Activated CD4-positive, alpha-beta memory T cell treated with anti-CD3 and anti-CD28 coated beads, Interleukin-2, amount 10 ng/mL, durations not matched to agents 7 days and 5 days (primary cell): ENCODE results near the gene TAF8. TPM values are rescaled to one million over a fixed set of nuclear protein-coding genes. Genes with fewer than 3 reads are reported as not detected.

Source experiments
- CTCF ChIA-PET: fragments of 350-600 bp; sonication (Branson Sonifier 250); formaldehyde crosslinking; loops from one replicate; lab custom pipeline; 2021; ENCODE audit warnings: antibody characterized with exemption, inconsistent platforms; lab: Charles Lee
- POLR2A ChIA-PET: fragments of 350-600 bp; sonication (Branson Sonifier 250); formaldehyde crosslinking; loops from one replicate; lab custom pipeline; 2021; ENCODE audit warnings: antibody characterized with exemption; lab: Charles Lee
- DNase-seq: peaks from one replicate; pipeline ENCODE4 v3.0.0-alpha.2; 2020
- H3K27ac Mint-ChIP-seq: one replicate; pipeline ENCODE4 v1.8.0; 2021; ENCODE audit warnings: mild to moderate bottlenecking, mixed read lengths
- H3K27me3 Mint-ChIP-seq: one replicate; pipeline ENCODE4 v1.8.0; 2021; ENCODE audit warnings: mixed read lengths
- H3K36me3 Mint-ChIP-seq: one replicate; pipeline ENCODE4 v1.8.0; 2021; ENCODE audit warnings: low read depth, mixed read lengths
- H3K4me1 Mint-ChIP-seq: one replicate; pipeline ENCODE4 v1.8.0; 2021; ENCODE audit warnings: mixed read lengths
- H3K4me3 Mint-ChIP-seq: one replicate; pipeline ENCODE4 v1.8.0; 2021; ENCODE audit warnings: mild to moderate bottlenecking, mixed read lengths
- H3K9me3 Mint-ChIP-seq: one replicate; pipeline ENCODE4 v1.8.0; 2021; ENCODE audit warnings: mixed read lengths
- total RNA-seq, 2 experiments: library from RNA; stranded (reverse); gene quantifications; one replicate each; pipeline ENCODE4 v1.2.3, GENCODE V29; 2021

TAF8 gene
- total RNA-seq, 2 experiments from 2014 or later: 48.0 to 55.1 TPM

DNA sequence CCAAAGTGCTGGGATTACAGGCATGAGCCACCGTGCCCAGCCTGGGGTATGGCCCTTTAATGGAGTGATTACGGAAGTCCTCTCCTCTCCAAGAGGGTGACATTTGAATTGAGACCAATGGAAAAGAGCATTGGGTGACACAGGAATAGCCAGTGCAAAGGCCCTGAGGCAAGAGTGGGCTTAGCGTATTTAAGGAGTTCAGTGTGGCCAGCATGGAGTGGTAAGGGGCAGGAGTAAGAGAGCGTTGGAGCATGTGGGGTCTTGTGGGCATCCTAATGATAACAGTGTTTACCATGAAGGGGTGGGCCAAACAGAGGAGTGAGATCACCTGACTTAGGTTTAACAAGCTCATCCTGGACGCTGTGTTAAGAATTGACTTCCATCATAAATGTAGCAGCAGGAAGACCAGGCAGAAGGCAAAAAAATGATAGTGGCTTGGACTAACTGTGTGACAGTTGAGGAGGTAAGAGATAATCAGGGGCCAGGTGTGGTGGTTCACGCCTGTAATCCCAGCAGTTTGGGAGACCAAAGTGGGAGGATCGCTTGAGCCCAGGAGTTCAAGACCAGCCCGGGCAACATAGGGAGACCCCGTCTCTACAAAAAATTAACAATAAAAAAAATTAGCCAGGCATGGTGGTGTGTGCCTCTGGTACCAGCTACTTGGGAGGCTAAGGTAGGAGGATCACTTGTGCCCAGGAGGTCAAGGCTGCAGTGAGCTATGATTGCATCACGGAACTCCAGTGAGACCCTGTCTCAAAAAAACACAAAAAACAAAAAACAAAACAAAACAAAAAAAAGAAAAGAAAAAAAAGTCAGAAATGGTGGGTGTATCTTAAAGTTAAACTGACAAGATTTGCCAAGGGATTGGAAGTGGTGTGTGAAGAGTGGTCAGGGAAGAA is 40.7 kb downstream of the TAF8 start:
- no peaks in the 10 kb centered on the region for H3K9me3 Mint-ChIP-seq
- H3K27ac Mint-ChIP-seq: no peak overlapping the region
- no peak for DNase-seq
- no peaks in the 10 kb centered on the region for H3K4me1 Mint-ChIP-seq
- no peak overlapping the region for H3K4me3 Mint-ChIP-seq
- H3K27me3 Mint-ChIP-seq: no peaks in the 10 kb centered on the region
- ChIA-PET CTCF (interaction anchor here (1.0 to 2.9 kb wide), 2 partner anchors 9 to 13 kb away, joined by 3 to 13 read pairs; no protein-coding TSS in a partner anchor), POLR2A (no interaction called here)
- H3K36me3 Mint-ChIP-seq: no peaks in the 10 kb centered on the region

DNA sequence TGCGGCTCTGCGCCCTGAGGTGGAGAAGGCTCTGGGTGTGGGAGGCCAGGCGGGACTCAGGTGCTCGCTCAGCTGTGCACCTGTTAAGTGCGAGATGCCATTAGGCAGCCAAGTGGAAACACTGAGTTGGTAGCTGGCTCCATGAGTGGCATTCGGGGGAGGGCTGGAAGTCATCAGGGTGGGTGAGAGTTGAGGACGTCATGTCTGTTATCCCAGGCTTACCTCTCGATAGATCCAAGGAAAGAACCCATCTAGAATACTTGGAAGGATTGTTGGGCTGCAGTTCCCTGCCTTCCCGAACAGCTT is 41.3 kb downstream of the TAF8 start:
- Mint-ChIP-seq H3K27me3 (no peaks in the 10 kb centered on the region), H3K4me3 (no peak overlapping the region), H3K9me3 (no peaks in the 10 kb centered on the region), H3K4me1 (no peaks in the 10 kb centered on the region), H3K36me3 (no peaks in the 10 kb centered on the region), H3K27ac (no peak overlapping the region)
- DNase-seq: no peak
- CTCF ChIA-PET: interaction anchor here (1.0 to 3.7 kb wide), 3 partner anchors 8 to 13 kb away, joined by 3 to 30 read pairs (median 13); no protein-coding TSS in a partner anchor
- POLR2A ChIA-PET: no interaction called here

DNA sequence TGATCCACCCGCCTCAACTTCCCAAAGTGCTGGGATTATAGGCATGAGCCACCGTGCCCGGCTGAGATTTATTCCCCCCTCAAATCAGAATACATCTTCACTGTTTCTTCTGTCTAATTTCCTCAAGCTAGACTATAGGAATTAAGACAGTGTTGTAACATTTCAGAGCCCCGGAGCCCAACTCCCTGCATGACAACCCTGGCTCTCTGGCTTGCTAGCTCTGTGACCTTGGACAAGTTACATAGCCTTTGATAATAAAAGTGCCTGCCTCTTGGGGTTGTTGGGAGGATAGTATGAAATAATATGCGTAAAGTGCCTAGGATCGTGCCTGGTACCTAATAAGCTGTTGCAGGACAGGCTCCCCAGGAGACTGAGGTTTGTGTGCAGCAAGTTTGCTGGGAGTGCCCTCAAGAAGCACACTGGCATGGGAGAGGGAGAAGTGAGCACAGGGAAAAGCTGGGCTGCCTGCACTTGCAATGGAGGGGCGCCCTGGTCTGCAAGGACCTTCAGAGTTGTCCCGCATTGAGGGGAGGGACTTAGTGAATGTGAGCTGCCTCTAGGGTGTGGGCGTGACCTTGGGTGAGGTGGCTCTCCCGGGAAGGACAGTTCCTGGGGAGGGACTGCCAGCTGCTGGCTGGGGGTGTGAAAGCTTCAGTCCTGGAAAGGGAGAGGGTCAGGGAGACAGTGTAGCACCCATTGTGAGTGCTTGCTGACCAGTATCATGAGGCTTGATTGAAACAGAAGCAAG is 43.4 kb downstream of the TAF8 start:
- Mint-ChIP-seq H3K4me3 (no peak overlapping the region), H3K27me3 (no peaks in the 10 kb centered on the region), H3K36me3 (no peaks in the 10 kb centered on the region), H3K4me1 (peaks cover 8% of the 10 kb centered on the region), H3K27ac (no peak overlapping the region), H3K9me3 (no peaks in the 10 kb centered on the region)
- ChIA-PET CTCF (interaction anchor here (0.9 to 3.7 kb wide), 3 partner anchors 10 to 454 kb away, joined by 3 to 30 read pairs (median 3); no protein-coding TSS in a partner anchor), POLR2A (no interaction called here)
- no peak for DNase-seq

DNA sequence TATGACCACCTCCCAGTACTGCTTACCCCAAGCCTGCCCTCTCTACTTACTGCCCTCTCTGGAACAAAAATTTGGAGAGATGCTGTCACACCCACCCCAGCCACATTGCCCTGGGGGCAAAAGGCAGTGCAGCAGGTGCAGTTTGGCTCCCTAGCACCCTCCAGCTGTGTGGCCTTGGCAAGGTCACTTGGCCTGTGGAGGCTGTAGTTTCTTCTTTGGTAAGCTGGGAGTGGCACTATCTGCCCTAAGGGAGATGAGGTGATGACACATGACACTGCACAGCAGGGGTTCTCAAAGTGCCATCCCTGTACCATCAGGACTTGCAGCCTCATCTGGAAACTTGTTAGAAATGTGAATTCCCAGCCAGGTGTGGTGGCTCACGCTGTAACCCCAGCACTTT is 44.8 kb downstream of the TAF8 start:
- no peaks in the 10 kb centered on the region for H3K27me3 Mint-ChIP-seq
- no peaks in the 10 kb centered on the region for H3K9me3 Mint-ChIP-seq
- no peak overlapping the region for H3K27ac Mint-ChIP-seq
- no peaks in the 10 kb centered on the region for H3K36me3 Mint-ChIP-seq
- DNase-seq: no peak
- H3K4me3 Mint-ChIP-seq: no peak overlapping the region
- peaks cover 21% of the 10 kb centered on the region for H3K4me1 Mint-ChIP-seq
- POLR2A ChIA-PET: no interaction called here
- CTCF ChIA-PET: interaction anchor here (3.7 kb wide), 1 partner anchor 9 kb away, joined by 30 read pairs; no protein-coding TSS in a partner anchor

DNA sequence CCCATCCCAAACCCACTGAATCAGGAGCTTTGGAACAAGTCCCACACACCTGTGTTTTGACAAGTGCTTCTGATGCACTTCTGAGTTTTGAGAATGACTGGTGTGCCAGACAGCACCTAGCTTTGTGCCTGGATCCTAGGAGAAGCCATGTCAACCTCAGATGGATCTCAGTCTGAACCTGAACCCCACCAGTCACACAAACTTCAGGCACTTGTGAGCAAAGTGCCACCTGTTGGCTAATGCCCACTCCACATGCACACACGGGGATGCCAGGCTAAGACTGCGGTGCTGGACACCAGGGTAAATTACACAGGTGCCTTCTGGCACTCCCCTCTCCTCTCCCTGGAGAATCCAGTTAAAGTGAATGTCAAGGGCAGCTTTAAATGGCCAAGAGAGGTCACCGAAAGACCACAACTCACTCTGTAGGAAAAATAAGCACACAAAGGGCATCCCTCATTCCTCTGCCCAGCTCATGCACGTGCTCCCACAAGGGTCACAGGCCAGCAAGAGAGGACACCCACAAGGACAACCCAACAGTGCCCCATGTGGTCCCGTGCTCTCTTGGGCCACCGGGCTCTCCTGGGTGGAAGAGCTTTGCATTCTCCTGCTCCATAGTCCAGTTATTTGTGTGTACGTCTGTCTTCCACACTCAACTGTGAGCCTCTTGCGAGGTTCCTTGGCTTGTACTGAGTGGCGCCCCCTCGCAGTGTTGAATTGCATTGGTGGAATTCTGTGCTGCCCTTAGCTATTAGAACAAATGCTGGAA is 45.6 kb downstream of the TAF8 start:
- no peak for DNase-seq
- H3K4me3 Mint-ChIP-seq: no peak overlapping the region
- ChIA-PET POLR2A (interaction anchor here (0.6 kb wide), 1 partner anchor 138 kb away, joined by 3 read pairs; no protein-coding TSS in a partner anchor), CTCF (interaction anchor here (0.8 to 1.1 kb wide), 4 partner anchors 8 to 72 kb away, joined by 3 to 5 read pairs (median 4); no protein-coding TSS in a partner anchor)
- no peak overlapping the region for H3K27ac Mint-ChIP-seq
- peaks cover 28% of the 10 kb centered on the region for H3K4me1 Mint-ChIP-seq
- H3K9me3 Mint-ChIP-seq: no peaks in the 10 kb centered on the region
- no peaks in the 10 kb centered on the region for H3K27me3 Mint-ChIP-seq
- H3K36me3 Mint-ChIP-seq: no peaks in the 10 kb centered on the region

DNA sequence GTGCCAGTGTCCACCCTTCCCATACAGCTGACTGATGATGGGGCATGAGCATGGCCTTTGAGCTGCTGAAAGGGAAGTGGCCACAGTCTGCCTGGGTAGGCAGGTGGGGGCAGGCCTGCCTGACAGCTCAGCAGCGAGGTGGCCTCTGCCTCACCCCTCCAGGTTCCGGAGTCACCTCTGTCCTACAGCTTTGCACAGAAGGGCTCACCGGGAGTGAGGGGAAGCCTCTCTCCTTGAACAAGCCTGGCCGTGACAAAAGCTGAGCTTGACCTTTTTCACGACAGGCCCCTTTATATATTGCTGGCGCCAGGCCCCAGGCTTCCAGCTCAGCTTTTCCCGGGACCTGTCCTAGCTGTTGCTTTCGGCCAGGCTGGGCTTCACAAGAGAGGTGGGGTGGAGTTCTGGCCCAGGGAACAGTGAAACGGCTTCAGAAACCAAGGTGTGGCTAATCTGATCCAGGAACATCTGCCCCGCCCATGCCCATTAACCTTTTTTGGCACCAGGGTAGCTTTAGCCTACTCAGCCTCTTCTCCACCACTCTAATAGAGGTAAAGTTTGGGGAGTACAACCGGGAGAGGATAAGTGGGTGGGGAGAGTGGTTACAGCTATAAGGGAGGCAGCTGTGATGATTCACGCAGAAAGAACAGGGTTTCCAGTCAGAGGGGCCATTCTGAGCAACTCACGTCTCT is 49.2 kb downstream of the TAF8 start:
- peak; percentile 40 for DNase-seq
- Mint-ChIP-seq H3K27ac (peak overlapping the region; percentile 94), H3K4me3 (peak overlapping the region; percentile 3), H3K4me1 (peaks cover 55% of the 10 kb centered on the region), H3K9me3 (no peaks in the 10 kb centered on the region), H3K27me3 (no peaks in the 10 kb centered on the region), H3K36me3 (no peaks in the 10 kb centered on the region)
- ChIA-PET CTCF (interaction anchor here (0.6 to 1.8 kb wide), 12 partner anchors 8 to 559 kb away, joined by 3 to 5 read pairs (median 4); partner anchors contain the start of gene TOMM6), POLR2A (interaction anchor here (1.0 to 1.9 kb wide), 3 partner anchors 11 to 50 kb away, joined by 3 to 7 read pairs (median 5); partner anchors contain the start of gene TAF8)

DNA sequence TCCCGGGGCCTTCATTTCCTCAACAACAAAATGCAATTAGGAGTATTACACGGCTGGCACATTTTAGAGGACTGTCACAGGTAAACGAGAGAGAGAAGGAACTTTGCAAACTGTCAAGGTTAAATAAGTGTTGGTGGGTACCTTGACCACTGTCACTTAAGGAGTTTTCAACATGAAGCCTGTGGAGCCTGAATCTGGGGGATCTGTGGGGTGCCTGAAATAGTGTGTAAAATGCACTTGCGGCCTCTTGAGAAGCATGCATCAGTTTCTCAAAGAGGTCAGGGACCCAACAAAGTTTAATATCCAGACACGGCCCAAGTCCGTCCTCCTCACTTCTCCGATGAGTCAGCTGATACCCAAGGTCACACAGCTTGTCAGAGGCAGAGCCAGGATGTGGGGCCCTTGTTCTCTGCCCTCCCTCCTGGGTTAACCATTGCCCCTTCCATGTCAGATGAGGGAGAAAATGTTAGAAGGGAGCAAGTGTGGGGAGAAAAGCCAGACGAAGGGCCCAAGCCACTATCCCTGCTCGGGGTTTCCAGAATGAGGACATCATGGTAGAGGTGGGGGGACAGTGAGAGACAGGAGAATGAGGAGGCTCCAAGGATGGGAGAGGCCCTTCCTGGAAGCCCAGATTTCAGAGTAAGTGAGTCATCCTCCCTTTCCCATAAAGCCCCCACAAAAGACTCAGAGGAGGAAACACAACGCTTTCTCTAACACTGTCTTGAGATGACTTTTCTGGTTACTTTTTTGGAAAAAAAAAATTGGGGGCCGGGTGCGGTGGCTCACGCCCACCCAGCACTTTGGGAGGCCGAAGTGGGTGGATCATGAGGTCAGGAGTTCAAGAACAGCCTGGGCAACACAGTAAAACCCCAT is 49.9 kb downstream of the TAF8 start:
- ChIA-PET CTCF (interaction anchor here (0.7 to 1.8 kb wide), 12 partner anchors 9 to 447 kb away, joined by 3 to 5 read pairs (median 4); partner anchors contain the start of gene TOMM6), POLR2A (interaction anchor here (1.9 kb wide), 1 partner anchor 50 kb away, joined by 7 read pairs; the partner anchor contains the start of gene TAF8)
- Mint-ChIP-seq H3K4me3 (peak overlapping the region; percentile 33), H3K9me3 (no peaks in the 10 kb centered on the region), H3K36me3 (no peaks in the 10 kb centered on the region), H3K27ac (peak overlapping the region; percentile 94), H3K27me3 (no peaks in the 10 kb centered on the region), H3K4me1 (peaks cover 55% of the 10 kb centered on the region)
- DNase-seq: peak; percentile 52

DNA sequence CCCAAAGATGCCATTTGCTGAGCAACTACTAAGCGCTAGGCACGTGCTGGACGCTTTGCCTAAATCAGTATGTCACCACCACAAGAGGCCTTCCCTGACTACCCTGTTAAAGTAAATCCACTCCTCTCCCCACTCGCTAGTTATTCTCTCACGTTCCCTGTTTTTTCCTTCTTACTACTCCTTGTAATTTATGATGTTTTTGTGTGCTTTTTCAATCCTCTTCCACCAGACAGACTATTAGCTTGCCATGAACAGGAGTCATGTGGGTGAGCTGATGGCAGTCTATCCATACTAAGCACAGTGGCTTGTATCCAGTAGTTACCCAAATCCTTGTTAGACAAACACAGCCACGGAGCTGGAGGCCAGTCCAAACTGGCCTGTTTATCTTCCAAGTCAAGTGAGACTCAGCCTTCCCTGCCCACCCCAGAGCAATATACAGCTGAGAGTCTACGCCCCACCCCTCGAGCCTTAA is 50.9 kb downstream of the TAF8 start:
- Mint-ChIP-seq H3K4me1 (peaks cover 55% of the 10 kb centered on the region), H3K27ac (peak overlapping the region; percentile 79), H3K27me3 (peaks cover 2% of the 10 kb centered on the region), H3K36me3 (no peaks in the 10 kb centered on the region), H3K9me3 (no peaks in the 10 kb centered on the region), H3K4me3 (no peak overlapping the region)
- ChIA-PET POLR2A (no interaction called here), CTCF (interaction anchor here (0.8 to 1.8 kb wide), 4 partner anchors 27 to 63 kb away, joined by 3 to 4 read pairs (median 3); no protein-coding TSS in a partner anchor)
- no peak for DNase-seq

DNA sequence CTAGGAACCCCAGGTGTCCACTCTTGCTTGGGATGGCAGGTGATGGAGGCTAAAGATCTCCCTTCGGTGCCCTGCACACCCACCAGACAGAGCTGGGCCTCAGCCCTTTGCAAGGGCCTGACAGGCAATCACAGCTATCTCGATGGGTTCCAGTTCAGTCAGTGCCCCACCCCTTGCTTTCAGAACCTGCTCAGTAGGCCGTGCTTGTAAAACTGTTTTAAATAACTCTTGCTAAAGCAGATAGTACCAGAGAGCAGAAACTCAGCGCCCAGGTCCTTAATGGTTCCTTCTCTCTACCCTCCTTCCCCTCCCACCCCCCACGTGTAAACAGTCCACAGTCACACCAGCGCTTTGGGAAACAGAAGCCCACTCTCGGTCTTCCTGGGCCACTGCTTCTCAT is 52.9 kb downstream of the TAF8 start:
- Mint-ChIP-seq H3K27ac (peak overlapping the region; percentile 28), H3K4me1 (peaks cover 52% of the 10 kb centered on the region), H3K4me3 (no peak overlapping the region), H3K36me3 (no peaks in the 10 kb centered on the region), H3K9me3 (no peaks in the 10 kb centered on the region), H3K27me3 (peaks cover 2% of the 10 kb centered on the region)
- ChIA-PET POLR2A (no interaction called here), CTCF (interaction anchor here (0.6 to 2.7 kb wide), 11 partner anchors 10 to 461 kb away, joined by 3 to 30 read pairs (median 10); partner anchors contain the start of gene UBR2)
- no peak for DNase-seq

DNA sequence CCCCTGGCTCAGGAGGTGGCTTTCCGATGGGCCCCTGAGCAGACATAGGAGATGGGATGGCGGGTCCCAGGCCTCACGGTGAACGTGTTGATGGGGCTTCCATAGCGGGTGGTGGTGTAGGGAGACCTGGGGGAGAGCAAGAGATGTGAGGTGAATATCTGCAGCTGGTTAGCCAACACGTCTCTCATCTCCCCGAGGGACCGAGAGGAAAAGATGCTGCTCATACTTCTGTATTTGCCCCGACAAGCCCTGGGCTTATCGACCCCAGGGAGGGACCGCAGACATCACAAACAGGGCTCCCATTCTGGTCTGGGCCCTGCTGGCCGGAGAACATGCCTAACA is 53.4 kb downstream of the TAF8 start:
- ChIA-PET POLR2A (interaction anchor here (0.9 to 1.5 kb wide), 2 partner anchors 53 to 58 kb away, joined by 3 to 8 read pairs; partner anchors contain the start of gene TAF8), CTCF (interaction anchor here (0.6 to 2.7 kb wide), 37 partner anchors 8 to 460 kb away, joined by 3 to 30 read pairs (median 5); partner anchors contain the start of genes TAF8, TFEB, TOMM6 and UBR2)
- H3K36me3 Mint-ChIP-seq: no peaks in the 10 kb centered on the region
- H3K27ac Mint-ChIP-seq: peak overlapping the region; percentile 57
- H3K27me3 Mint-ChIP-seq: peaks cover 2% of the 10 kb centered on the region
- H3K9me3 Mint-ChIP-seq: no peaks in the 10 kb centered on the region
- H3K4me3 Mint-ChIP-seq: peak overlapping the region; percentile 67
- peaks cover 47% of the 10 kb centered on the region for H3K4me1 Mint-ChIP-seq
- DNase-seq: no peak
